Measurements from ENCODE around the gene LYZL1. TPM values are rescaled to one million over a fixed set of nuclear protein-coding genes. Genes with fewer than 3 reads are reported as not detected.

LYZL1 gene
- total and polyA plus RNA-seq, 2 of the 8 experiments (the other 6 are each of a cell fraction or from before 2014, with no cell fraction given), result not detected

- FAIRE-seq (no peak), DNase-seq (ENCODE audit: low read depth in 1 of 2, low spot score in 2 of 2) (no peak)
- Histone ChIP-seq H3K23ac (ENCODE audit: insufficient read length) (no peak overlapping the region), H3K23me2 (ENCODE audit: low read depth, low read length) (no peaks in the 10 kb centered on the region), H3K56ac (replicated peaks; ENCODE audit: insufficient read length, low read depth, low read length) (no peak overlapping the region), H3K79me1 (ENCODE audit: low read depth, low read length) (no peaks in the 10 kb centered on the region), H3K14ac (ENCODE audit: insufficient read length) (no peak overlapping the region), H4K8ac (ENCODE audit: extremely low read depth, insufficient read depth, low read length) (no peak overlapping the region), H3K4me2 (ENCODE audit: insufficient read depth in 1 of 2, low read depth in 2 of 2, low read length in 2 of 2) (no peak overlapping the region), H2BK15ac (ENCODE audit: low read length) (no peak overlapping the region), H2AK5ac (ENCODE audit: low read depth, low read length) (no peak overlapping the region), H3K18ac (ENCODE audit: extremely low read depth, low read length) (no peak overlapping the region), H3K4me1 (replicated peaks in 1 of 4; ENCODE audit: control insufficient read depth in 3 of 4, insufficient read depth in 4 of 4, low read length in 3 of 4) (peaks cover 2 to 3% (median 2%) of the 10 kb centered on the region in 4 experiments; a peak in 5 of 7 replicates), H3K79me2 (ENCODE audit: control insufficient read depth in 1 of 2, insufficient read depth in 2 of 2, low read length in 2 of 2) (no peaks in the 10 kb centered on the region), H4K91ac (replicated peaks; ENCODE audit: insufficient read length, low read length) (no peak overlapping the region), H2BK120ac (replicated peaks; ENCODE audit: low read depth, low read length) (no peak overlapping the region), H3K9ac (replicated peaks in 1 of 4; ENCODE audit: extremely low read depth in 1 of 4, low read depth in 3 of 4, low read length in 3 of 4) (no peak overlapping the region), H3K27ac (ENCODE audit: low read depth, low read length) (no peak overlapping the region), H4K5ac (ENCODE audit: insufficient read length, low read depth, low read length) (no peak overlapping the region), H3K4me3 (ENCODE audit: extremely low read depth in 1 of 4, insufficient read depth in 2 of 4, low read depth in 3 of 4, low read length in 4 of 4) (no peak overlapping the region), H3K27me3 (replicated peaks in 1 of 4; ENCODE audit: control insufficient read depth in 3 of 4, extremely low read depth in 1 of 4, insufficient read depth in 3 of 4, low read length in 3 of 4) (no peaks in the 10 kb centered on the region), H2BK5ac (ENCODE audit: low read depth, low read length) (no peak overlapping the region), H4K20me1 (replicated peaks in 1 of 2; ENCODE audit: control insufficient read depth in 1 of 2, insufficient read depth in 2 of 2, low read length in 2 of 2) (no peaks in the 10 kb centered on the region), H3K9me3 (ENCODE audit: insufficient read depth in 2 of 2, low read depth in 1 of 2, low read length in 1 of 2) (no peaks in the 10 kb centered on the region), H3K4ac (replicated peaks; ENCODE audit: insufficient read length, low read depth, low read length) (no peak overlapping the region), H2AFZ (ENCODE audit: low read length) (no peak overlapping the region), H2BK20ac (ENCODE audit: low read length) (no peak overlapping the region), H3K36me3 (ENCODE audit: control insufficient read depth in 2 of 4, insufficient read depth in 4 of 4, low read length in 3 of 4) (peaks cover 0 to 2% (median 0%) of the 10 kb centered on the region in 4 experiments; a peak in 1 of 8 replicates), H2BK12ac (ENCODE audit: low read depth, low read length) (no peak overlapping the region)
- TF ChIP-seq GTF2F1 (IDR thresholded peaks at IDR 0.05; ENCODE audit: borderline replicate concordance, low read depth, low read length) (no peak), KDM4A (IDR thresholded peaks at IDR 0.05; ENCODE audit: low read depth, low read length, severe bottlenecking) (no peak), RAD21 (IDR thresholded peaks at IDR 0.05 in 1 of 2, conservative IDR thresholded peaks at IDR 0.05 in 1 of 2; ENCODE audit: low read depth in 2 of 2, low read length in 2 of 2) (no peak)
- ChIA-PET CTCF (ENCODE audit: partially characterized antibody) (no interaction called here), POLR2A (ENCODE audit: partially characterized antibody) (no interaction called here)
Observed at GRCh38 chr10:29270883-29271282, 18.0 kb upstream of the LYZL1 start.

Measured in H1 (cell line).